ENCODE results near the gene PON2. TPM values are rescaled to one million over a fixed set of nuclear protein-coding genes. Genes with fewer than 3 reads are reported as not detected.

Gene PON2
- 21.4 to 24.1 TPM (median 23.3 TPM) in 3 replicates for total RNA-seq (2021)
- percentile 82 among the genes with signal in this experiment for Bru-seq, nascent RNA
- long read RNA-seq, experiment 1, transcript PON2-218 (9 exons, 1,653 nt) = major isoform, 65 of 104 reads
- long read RNA-seq, experiment 1, transcript PON2-202 (9 exons, 1,726 nt) = minor isoform, 10 of 104 reads
- long read RNA-seq, experiment 1, partial matches to known transcripts = 3 of 104 reads
- long read RNA-seq, experiment 1, other reads (novel, unspliced or antisense) = 26 of 104 reads
- long read RNA-seq, experiment 2, transcript PON2-218 (9 exons, 1,653 nt) = major isoform, 20 of 31 reads
- long read RNA-seq, experiment 2, partial matches to known transcripts = 6 of 31 reads
- long read RNA-seq, experiment 2, other reads (novel, unspliced or antisense) = 3 of 31 reads
- long read RNA-seq, experiment 3, transcript PON2-218 (9 exons, 1,653 nt) = major isoform, 22 of 29 reads
- long read RNA-seq, experiment 3, partial matches to known transcripts = 0 of 29 reads
- long read RNA-seq, experiment 3, other reads (novel, unspliced or antisense) = 2 of 29 reads

DNA sequence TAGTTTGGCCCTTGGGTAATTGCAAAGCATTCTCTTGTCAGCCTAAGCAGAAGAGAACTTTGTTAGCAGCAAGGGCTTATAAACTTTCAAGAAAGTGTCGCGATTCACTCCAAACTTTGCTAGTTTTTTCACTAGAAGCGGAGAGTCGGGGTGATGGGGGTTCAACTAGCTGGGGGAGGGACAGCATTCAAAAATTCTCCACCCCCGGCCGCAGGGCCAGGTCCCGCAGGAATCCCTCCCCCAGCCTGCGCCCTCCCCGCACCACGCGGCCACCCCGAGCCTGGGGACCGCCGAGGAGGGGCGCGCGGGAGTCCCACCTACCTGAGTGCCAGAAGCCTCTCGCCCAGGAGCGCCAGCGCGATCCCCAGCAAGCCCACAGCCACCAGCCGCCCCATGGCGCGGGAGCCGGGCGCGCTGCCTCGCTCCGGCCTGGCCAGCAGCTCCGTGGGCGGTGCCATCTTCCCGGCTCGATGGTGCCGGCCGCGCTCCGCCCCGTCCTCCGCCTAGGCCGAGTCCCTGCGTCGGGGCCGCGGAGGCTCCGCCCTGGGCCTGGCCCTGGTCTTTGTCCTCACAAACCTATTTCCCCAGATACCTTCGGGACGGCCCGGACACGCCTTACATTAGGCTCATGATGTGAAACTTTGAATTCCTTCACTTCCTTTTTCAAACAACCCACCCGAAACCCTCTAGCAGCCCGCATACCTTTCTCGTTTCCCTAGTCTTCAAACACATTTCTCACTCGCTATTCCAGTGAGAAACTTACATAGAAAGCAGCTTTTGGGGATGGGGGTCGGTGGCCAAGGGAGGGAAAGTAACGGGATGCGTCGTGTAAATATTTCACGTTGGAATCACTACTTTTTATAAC is at the start of gene PON2:
Gene PON2 (minus strand): TSS at position 472 of the 865 bp plus-strand sequence. CDS start 77 bp downstream, at position 395.
- peaks cover 7% of the 10 kb centered on the region for H3K4me1 Mint-ChIP-seq
- H3K27ac Mint-ChIP-seq = peak within 1 kb of the TSS; percentile 90
- no peaks in the 10 kb centered on the region for H3K9me3 Mint-ChIP-seq
- H3K4me3 Mint-ChIP-seq = peak within 1 kb of the TSS; percentile 88
- peak; percentile 99 for ATAC-seq
- ChIA-PET CTCF (interaction anchor here (0.7 to 2.1 kb wide), 4 partner anchors 23 to 406 kb away, joined by 3 to 12 read pairs (median 3); partner anchors contain the start of gene PON3), POLR2A (interaction anchor here (0.7 to 2.3 kb wide), 2 partner anchors 38 to 697 kb away, joined by 3 to 6 read pairs; partner anchors contain the start of gene PON3)
- H3K36me3 Mint-ChIP-seq = no peaks in the 10 kb centered on the region
- DNase-seq (ENCODE audit: low spot score) = peak; percentile 79
- H3K27me3 Mint-ChIP-seq (ENCODE audit: low read depth) = no peaks in the 10 kb centered on the region
- TF ChIP-seq TEAD4 (CRISPR knock-in tag; IDR thresholded peaks at IDR 0.05) (0 out of 2 replicates have a peak, but pooled peaks have one; percentile 35), ZNF317 (CRISPR knock-in tag; IDR thresholded peaks at IDR 0.05; ENCODE audit: borderline replicate concordance, low read depth) (peak; percentile 35; the same call in 1 of the 2 replicates), CREM (CRISPR knock-in tag; IDR thresholded peaks at IDR 0.05) (0 out of 2 replicates have a peak, but pooled peaks have one; percentile 45), PRRX2 (CRISPR knock-in tag; IDR thresholded peaks at IDR 0.05) (no peak), TEAD1 (CRISPR knock-in tag; IDR thresholded peaks at IDR 0.05) (peak; percentile 61), NFYB (CRISPR knock-in tag; conservative IDR thresholded peaks at IDR 0.05; ENCODE audit: low read depth) (0 out of 2 replicates have a peak, but pooled peaks have one; percentile 10), ZBTB21 (CRISPR knock-in tag; IDR thresholded peaks at IDR 0.05; ENCODE audit: borderline replicate concordance) (0 out of 2 replicates have a peak, but pooled peaks have one; percentile 12), ZNF671 (CRISPR knock-in tag; IDR thresholded peaks at IDR 0.05) (no peak), KAT7 (CRISPR knock-in tag; IDR thresholded peaks at IDR 0.05; ENCODE audit: borderline replicate concordance) (peak; percentile 66; the same call in 1 of the 2 replicates), ATF6 (CRISPR knock-in tag; IDR thresholded peaks at IDR 0.05) (no peak), E2F1 (CRISPR knock-in tag; IDR thresholded peaks at IDR 0.05) (no peak), SP1 (CRISPR knock-in tag; conservative IDR thresholded peaks at IDR 0.05) (peak; percentile 81), JUN (CRISPR knock-in tag; IDR thresholded peaks at IDR 0.05) (peak; percentile 77; the same call in 1 of the 2 replicates), ZNF232 (CRISPR knock-in tag; IDR thresholded peaks at IDR 0.05) (no peak)
- TF ChIP-seq, protein P1, sequence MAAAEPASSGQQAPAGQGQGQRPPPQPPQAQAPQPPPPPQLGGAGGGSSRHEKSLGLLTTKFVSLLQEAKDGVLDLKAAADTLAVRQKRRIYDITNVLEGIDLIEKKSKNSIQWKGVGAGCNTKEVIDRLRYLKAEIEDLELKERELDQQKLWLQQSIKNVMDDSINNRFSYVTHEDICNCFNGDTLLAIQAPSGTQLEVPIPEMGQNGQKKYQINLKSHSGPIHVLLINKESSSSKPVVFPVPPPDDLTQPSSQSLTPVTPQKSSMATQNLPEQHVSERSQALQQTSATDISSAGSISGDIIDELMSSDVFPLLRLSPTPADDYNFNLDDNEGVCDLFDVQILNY (CRISPR knock-in tag; IDR thresholded peaks at IDR 0.05) = peak; percentile 86; the same call in 1 of the 2 replicates
- TF ChIP-seq, protein P2, sequence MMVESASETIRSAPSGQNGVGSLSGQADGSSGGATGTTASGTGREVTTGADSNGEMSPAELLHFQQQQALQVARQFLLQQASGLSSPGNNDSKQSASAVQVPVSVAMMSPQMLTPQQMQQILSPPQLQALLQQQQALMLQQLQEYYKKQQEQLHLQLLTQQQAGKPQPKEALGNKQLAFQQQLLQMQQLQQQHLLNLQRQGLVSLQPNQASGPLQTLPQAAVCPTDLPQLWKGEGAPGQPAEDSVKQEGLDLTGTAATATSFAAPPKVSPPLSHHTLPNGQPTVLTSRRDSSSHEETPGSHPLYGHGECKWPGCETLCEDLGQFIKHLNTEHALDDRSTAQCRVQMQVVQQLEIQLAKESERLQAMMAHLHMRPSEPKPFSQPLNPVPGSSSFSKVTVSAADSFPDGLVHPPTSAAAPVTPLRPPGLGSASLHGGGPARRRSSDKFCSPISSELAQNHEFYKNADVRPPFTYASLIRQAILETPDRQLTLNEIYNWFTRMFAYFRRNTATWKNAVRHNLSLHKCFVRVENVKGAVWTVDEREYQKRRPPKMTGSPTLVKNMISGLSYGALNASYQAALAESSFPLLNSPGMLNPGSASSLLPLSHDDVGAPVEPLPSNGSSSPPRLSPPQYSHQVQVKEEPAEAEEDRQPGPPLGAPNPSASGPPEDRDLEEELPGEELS (CRISPR knock-in tag; IDR thresholded peaks at IDR 0.05) = peak; percentile 61; the same call in 1 of the 2 replicates
- TF ChIP-seq, protein P3, sequence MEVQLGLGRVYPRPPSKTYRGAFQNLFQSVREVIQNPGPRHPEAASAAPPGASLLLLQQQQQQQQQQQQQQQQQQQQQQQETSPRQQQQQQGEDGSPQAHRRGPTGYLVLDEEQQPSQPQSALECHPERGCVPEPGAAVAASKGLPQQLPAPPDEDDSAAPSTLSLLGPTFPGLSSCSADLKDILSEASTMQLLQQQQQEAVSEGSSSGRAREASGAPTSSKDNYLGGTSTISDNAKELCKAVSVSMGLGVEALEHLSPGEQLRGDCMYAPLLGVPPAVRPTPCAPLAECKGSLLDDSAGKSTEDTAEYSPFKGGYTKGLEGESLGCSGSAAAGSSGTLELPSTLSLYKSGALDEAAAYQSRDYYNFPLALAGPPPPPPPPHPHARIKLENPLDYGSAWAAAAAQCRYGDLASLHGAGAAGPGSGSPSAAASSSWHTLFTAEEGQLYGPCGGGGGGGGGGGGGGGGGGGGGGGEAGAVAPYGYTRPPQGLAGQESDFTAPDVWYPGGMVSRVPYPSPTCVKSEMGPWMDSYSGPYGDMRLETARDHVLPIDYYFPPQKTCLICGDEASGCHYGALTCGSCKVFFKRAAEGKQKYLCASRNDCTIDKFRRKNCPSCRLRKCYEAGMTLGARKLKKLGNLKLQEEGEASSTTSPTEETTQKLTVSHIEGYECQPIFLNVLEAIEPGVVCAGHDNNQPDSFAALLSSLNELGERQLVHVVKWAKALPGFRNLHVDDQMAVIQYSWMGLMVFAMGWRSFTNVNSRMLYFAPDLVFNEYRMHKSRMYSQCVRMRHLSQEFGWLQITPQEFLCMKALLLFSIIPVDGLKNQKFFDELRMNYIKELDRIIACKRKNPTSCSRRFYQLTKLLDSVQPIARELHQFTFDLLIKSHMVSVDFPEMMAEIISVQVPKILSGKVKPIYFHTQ (CRISPR knock-in tag; IDR thresholded peaks at IDR 0.05) = no peak
- TF ChIP-seq, protein P4, sequence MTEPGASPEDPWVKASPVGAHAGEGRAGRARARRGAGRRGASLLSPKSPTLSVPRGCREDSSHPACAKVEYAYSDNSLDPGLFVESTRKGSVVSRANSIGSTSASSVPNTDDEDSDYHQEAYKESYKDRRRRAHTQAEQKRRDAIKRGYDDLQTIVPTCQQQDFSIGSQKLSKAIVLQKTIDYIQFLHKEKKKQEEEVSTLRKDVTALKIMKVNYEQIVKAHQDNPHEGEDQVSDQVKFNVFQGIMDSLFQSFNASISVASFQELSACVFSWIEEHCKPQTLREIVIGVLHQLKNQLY (CRISPR knock-in tag; IDR thresholded peaks at IDR 0.05) = peak; percentile 48; the same call in 1 of the 2 replicates
- TF ChIP-seq, protein P5, sequence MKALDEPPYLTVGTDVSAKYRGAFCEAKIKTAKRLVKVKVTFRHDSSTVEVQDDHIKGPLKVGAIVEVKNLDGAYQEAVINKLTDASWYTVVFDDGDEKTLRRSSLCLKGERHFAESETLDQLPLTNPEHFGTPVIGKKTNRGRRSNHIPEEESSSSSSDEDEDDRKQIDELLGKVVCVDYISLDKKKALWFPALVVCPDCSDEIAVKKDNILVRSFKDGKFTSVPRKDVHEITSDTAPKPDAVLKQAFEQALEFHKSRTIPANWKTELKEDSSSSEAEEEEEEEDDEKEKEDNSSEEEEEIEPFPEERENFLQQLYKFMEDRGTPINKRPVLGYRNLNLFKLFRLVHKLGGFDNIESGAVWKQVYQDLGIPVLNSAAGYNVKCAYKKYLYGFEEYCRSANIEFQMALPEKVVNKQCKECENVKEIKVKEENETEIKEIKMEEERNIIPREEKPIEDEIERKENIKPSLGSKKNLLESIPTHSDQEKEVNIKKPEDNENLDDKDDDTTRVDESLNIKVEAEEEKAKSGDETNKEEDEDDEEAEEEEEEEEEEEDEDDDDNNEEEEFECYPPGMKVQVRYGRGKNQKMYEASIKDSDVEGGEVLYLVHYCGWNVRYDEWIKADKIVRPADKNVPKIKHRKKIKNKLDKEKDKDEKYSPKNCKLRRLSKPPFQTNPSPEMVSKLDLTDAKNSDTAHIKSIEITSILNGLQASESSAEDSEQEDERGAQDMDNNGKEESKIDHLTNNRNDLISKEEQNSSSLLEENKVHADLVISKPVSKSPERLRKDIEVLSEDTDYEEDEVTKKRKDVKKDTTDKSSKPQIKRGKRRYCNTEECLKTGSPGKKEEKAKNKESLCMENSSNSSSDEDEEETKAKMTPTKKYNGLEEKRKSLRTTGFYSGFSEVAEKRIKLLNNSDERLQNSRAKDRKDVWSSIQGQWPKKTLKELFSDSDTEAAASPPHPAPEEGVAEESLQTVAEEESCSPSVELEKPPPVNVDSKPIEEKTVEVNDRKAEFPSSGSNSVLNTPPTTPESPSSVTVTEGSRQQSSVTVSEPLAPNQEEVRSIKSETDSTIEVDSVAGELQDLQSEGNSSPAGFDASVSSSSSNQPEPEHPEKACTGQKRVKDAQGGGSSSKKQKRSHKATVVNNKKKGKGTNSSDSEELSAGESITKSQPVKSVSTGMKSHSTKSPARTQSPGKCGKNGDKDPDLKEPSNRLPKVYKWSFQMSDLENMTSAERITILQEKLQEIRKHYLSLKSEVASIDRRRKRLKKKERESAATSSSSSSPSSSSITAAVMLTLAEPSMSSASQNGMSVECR (CRISPR knock-in tag; IDR thresholded peaks at IDR 0.05; ENCODE audit: borderline replicate concordance) = 0 out of 2 replicates have a peak, but pooled peaks have one; percentile 65
